T1000 (cell line): ENCODE measurements around the gene GCDH.
"Not testable (repeated sequence)": the region's sequence is repeated elsewhere in the genome, so short reads cannot be mapped to it uniquely, and the experiment has no call there.

Experiments used
- DNase-seq: peaks from one replicate; lab custom pipeline; 2025; ENCODE audit warnings: mixed read lengths; lab: John Stamatoyannopoulos, UW

GCDH gene

GRCh38 chr19:12907166-12907565 is 16.2 kb downstream of the GCDH start:
- no peak for DNase-seq

- DNase-seq = no peak
Measured at GRCh38 chr19:12912571-12912970, 21.6 kb downstream of the GCDH start.

- DNase-seq = no peak
Measured at GRCh38 chr19:12913011-12913561, 22.1 kb downstream of the GCDH start.

- no peak for DNase-seq
Measured at GRCh38 chr19:12913851-12914690, 23.1 kb downstream of the GCDH start.

GRCh38 chr19:12915860-12916259 is 24.9 kb downstream of the GCDH start:
- DNase-seq = not testable (repeated sequence)

- DNase-seq = no peak
Measured at GRCh38 chr19:12918253-12918652, 27.3 kb downstream of the GCDH start.

- DNase-seq = no peak
Measured at GRCh38 chr19:12921047-12921446, 30.1 kb downstream of the GCDH start.

GRCh38 chr19:12922959-12923358 is 32.0 kb downstream of the GCDH start:
- DNase-seq = no peak

GRCh38 chr19:12924621-12925310 is 33.8 kb downstream of the GCDH start:
- no peak for DNase-seq

GRCh38 chr19:12930002-12930645 is 39.2 kb downstream of the GCDH start:
- no peak for DNase-seq

- no peak for DNase-seq
Measured at GRCh38 chr19:12932392-12933286, 41.7 kb downstream of the GCDH start.

GRCh38 chr19:12933287-12934072 is 42.5 kb downstream of the GCDH start, which contains the start of gene FARSA:
FARSA (minus strand) TSS chr19:12933711; CDS start chr19:12933696, 15 bp downstream.
- peak; percentile 73 for DNase-seq

- DNase-seq = no peak
Measured at GRCh38 chr19:12935071-12935470, 44.1 kb downstream of the GCDH start.

- no peak for DNase-seq
Measured at GRCh38 chr19:12936582-12936981, 45.6 kb downstream of the GCDH start.

- DNase-seq = no peak
Measured at GRCh38 chr19:12937093-12937926, 46.4 kb downstream of the GCDH start.

GRCh38 chr19:12937927-12938778 is 47.2 kb downstream of the GCDH start, which contains the start of gene CALR:
CALR (plus strand) TSS chr19:12938609; CDS start chr19:12938680, 71 bp downstream.
- peak; percentile 98 for DNase-seq

GRCh38 chr19:12938779-12939601 is 48.0 kb downstream of the GCDH start:
- DNase-seq = no peak

GRCh38 chr19:12939975-12940423 is 49.0 kb downstream of the GCDH start:
- DNase-seq = no peak
